GM21786 (cell line): Measurements from ENCODE around the gene UBN2.

ENCODE experiments used
- ATAC-seq: cut with Tn5 transposase; IDR thresholded peaks from one replicate; pipeline ENCODE4 v1.9.1; 2021; ENCODE audit not compliant: unreplicated experiment

The UBN2 gene

GRCh38 chr7:139231513-139232376 is 708 bp downstream of the UBN2 start:
- ATAC-seq = peak; percentile 11

GRCh38 chr7:139232377-139232717 is 1.3 kb downstream of the UBN2 start:
- ATAC-seq = no peak

- ATAC-seq = no peak
Observed at GRCh38 chr7:139232904-139233303, 1.9 kb downstream of the UBN2 start.

- ATAC-seq = no peak
Observed at GRCh38 chr7:139241258-139241657, 10.2 kb downstream of the UBN2 start.

- ATAC-seq = no peak
Observed at GRCh38 chr7:139242741-139243281, 11.8 kb downstream of the UBN2 start.

GRCh38 chr7:139245401-139245800 is 14.4 kb downstream of the UBN2 start:
- ATAC-seq = no peak

GRCh38 chr7:139246494-139246893 is 15.5 kb downstream of the UBN2 start:
- no peak for ATAC-seq

- no peak for ATAC-seq
Observed at GRCh38 chr7:139246905-139247304, 15.9 kb downstream of the UBN2 start.

GRCh38 chr7:139249179-139249810 is 18.3 kb downstream of the UBN2 start:
- no peak for ATAC-seq

GRCh38 chr7:139252451-139252850 is 21.4 kb downstream of the UBN2 start:
- ATAC-seq = no peak

- ATAC-seq = no peak
Observed at GRCh38 chr7:139254281-139254680, 23.2 kb downstream of the UBN2 start.

- ATAC-seq = no peak
Observed at GRCh38 chr7:139254728-139255127, 23.7 kb downstream of the UBN2 start.

GRCh38 chr7:139255290-139255689 is 24.3 kb downstream of the UBN2 start:
- no peak for ATAC-seq

- no peak for ATAC-seq
Observed at GRCh38 chr7:139259142-139259541, 28.1 kb downstream of the UBN2 start.

- no peak for ATAC-seq
Observed at GRCh38 chr7:139264220-139264619, 33.2 kb downstream of the UBN2 start.

- ATAC-seq = no peak
Observed at GRCh38 chr7:139265673-139266072, 34.6 kb downstream of the UBN2 start.

- ATAC-seq = no peak
Observed at GRCh38 chr7:139271718-139272628, 40.9 kb downstream of the UBN2 start.

GRCh38 chr7:139284252-139284896 is 53.3 kb downstream of the UBN2 start:
- no peak for ATAC-seq

GRCh38 chr7:139286144-139286543 is 55.1 kb downstream of the UBN2 start:
- ATAC-seq = no peak

GRCh38 chr7:139292821-139293220 is 61.8 kb downstream of the UBN2 start:
- ATAC-seq = no peak

GRCh38 chr7:139293534-139293933 is 62.5 kb downstream of the UBN2 start:
- no peak for ATAC-seq
